Spleen (tissue), 11 donors: ENCODE data around the gene PPP1R3G. TPM values are rescaled to one million over a fixed set of nuclear protein-coding genes. Genes with fewer than 3 reads are reported as not detected.
A peak's percentile ranks its signal among the peaks of the same experiment; 100 is the strongest.

ENCODE experiments used
- DNase-seq: peaks from one replicate; pipeline ENCODE4 v3.0.0-alpha.2; 2020
- H3K27ac ChIP-seq, 8 donors: fragments of 200-600 bp; sonication (generic) in 7 of 8; 1 replicate in 4 of 8; 2 replicates in 4 of 8; pipeline versions ENCODE4 v1.5.0 to v1.8.0; 2016 to 2021; ENCODE audit warnings: inconsistent platforms in 4 of 8, mild to moderate bottlenecking in 4 of 8, moderate library complexity in 1 of 8
- H3K27me3 ChIP-seq, 7 donors: fragments of 200-600 bp; sonication (generic) in 6 of 7; replicated peaks in 1 of 7; 1 replicate in 4 of 7; 2 replicates in 3 of 7; pipeline versions ENCODE4 v1.5.0 to v1.8.0; 2016 to 2021; ENCODE audit warnings: inconsistent platforms in 3 of 7, mild to moderate bottlenecking in 1 of 7
- H3K36me3 ChIP-seq, 6 donors: fragments of 200-600 bp; sonication (generic) in 5 of 6; 1 replicate in 4 of 6; 2 replicates in 2 of 6; pipeline versions ENCODE4 v1.5.0 to v1.8.0; 2016 to 2021; ENCODE audit warnings: inconsistent platforms in 2 of 6
- H3K4me1 ChIP-seq, 6 donors: fragments of 200-600 bp; sonication (generic) in 5 of 6; 1 replicate in 3 of 6; 2 replicates in 3 of 6; pipeline versions ENCODE4 v1.5.0 to v1.8.0; 2016 to 2021; ENCODE audit warnings: inconsistent platforms in 3 of 6
- H3K4me3 ChIP-seq, 8 donors: fragments of 200-600 bp; sonication (generic) in 7 of 8; 1 replicate in 4 of 8; 2 replicates in 4 of 8; pipeline versions ENCODE4 v1.5.0 to v1.8.0; 2016 to 2021; ENCODE audit warnings: inconsistent platforms in 4 of 8, mild to moderate bottlenecking in 4 of 8, moderate library complexity in 2 of 8
- H3K9me3 ChIP-seq, 8 donors: fragments of 200-600 bp; sonication (generic) in 7 of 8; 1 replicate in 4 of 8; 2 replicates in 4 of 8; pipeline versions ENCODE4 v1.5.0 to v1.8.0; 2016 to 2021; ENCODE audit warnings: inconsistent platforms in 4 of 8
- POLR2A ChIP-seq, 3 donors: fragments of 450-650 bp; IDR thresholded peaks; one replicate each; pipeline ENCODE4 v1.5.1; 2017; ENCODE audit warnings: antibody characterized with exemption in 3 of 3, mild to moderate bottlenecking in 1 of 3
- POLR2AphosphoS5 ChIP-seq, 3 donors: sonication (generic); formaldehyde crosslinking; IDR thresholded peaks; one replicate each; pipeline ENCODE4 v1.5.1; 2017; ENCODE audit warnings: antibody characterized with exemption in 3 of 3
- WGBS, 5 donors: extraction: QIAGEN DNeasy Blood & Tissue Kit in 3 of 5; methylation state at CpG; one replicate each; pipeline versions ENCODE4 v1.1.5 to v1.1.7; 2013 to 2018; 5-methylcytosine and 5-hydroxymethylcytosine counted together
- intact Hi-C: fragments of 100-400 bp; cut with DNase I; formaldehyde crosslinking; loops from one replicate; pipeline ENCODE4 v1.15.0; 2023; ENCODE audit warnings: low total_unique reads
- polyA plus RNA-seq, 3 donors: library from polyadenylated mRNA; stranded (reverse); fragments of 200-250 nt; gene quantifications; one replicate each; pipeline ENCODE4 v1.2.1, GENCODE V29; 2013
- total RNA-seq, 7 donors: library from RNA; depleted of rRNA in 3 of 7; stranded (reverse); fragments of >200 nt in 3 of 7; fragmentation: NEBNext Ultra II Directional in 4 of 7; extraction: Animal tissue kit (Norgen Biotek cat#: 25700) in 4 of 7; gene quantifications; one replicate each; pipeline versions ENCODE4 v1.1.0 to v1.2.1, GENCODE V29; 2016 to 2021
- TF ChIP-seq, protein P1 (sequence below), 11 experiments: fragments of 200-600 bp in 7 of 11; fragments of 450-650 bp in 4 of 11; sonication (generic) in 4 of 11; IDR thresholded peaks in 8 of 11; conservative IDR thresholded peaks in 3 of 11; 1 replicate in 7 of 11; 2 replicates in 4 of 11; pipeline versions ENCODE4 v1.4.0 to v1.8.0; 2016 to 2021; ENCODE audit warnings: antibody characterized with exemption in 11 of 11, inconsistent platforms in 4 of 11, mild to moderate bottlenecking in 1 of 11
- donor health status: healthy with polysubstance abuse.
- donor health status: DM: no; HTN: no; CAD: no; lungs with moderate emphysema.
- donor health status: DM: no; HTN: no; CAD: no.
- donor health status: Bipolar disorder and iron deficiency.
- donor health status: healthy.
- donor health status: DM: no; HTN: no; CAD: no.
- donor health status: DM: yes; HTN: yes; CAD: no.

PPP1R3G gene
- total and polyA plus RNA-seq, 10 donors: 0.54 to 10.1 (median 4.5) TPM

DNA sequence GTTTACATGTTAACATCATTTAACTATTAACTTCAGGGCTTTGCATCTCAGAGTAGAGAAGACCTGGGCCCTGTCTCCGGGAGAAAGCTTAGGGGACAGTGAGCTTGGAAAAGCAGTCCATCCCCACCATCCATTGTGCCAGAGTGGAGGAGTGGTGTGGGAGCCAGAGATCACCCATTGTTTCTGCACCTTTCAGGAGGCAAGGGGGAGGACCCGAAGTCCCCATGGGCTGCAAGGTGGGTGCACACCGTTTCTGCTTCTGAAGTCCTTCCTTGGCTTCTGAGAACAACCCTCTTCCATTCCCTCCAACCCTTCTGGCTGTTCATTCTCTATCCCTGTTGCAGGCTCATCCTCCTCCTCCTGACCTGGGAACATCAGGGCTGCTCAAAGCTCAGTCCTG is 4.0 kb upstream of the PPP1R3G start:
- Histone ChIP-seq H3K36me3 (no peaks in the 10 kb centered on the region), H3K4me3 (no peak overlapping the region), H3K27me3 (peaks cover 0 to 36% (median 22%) of the 10 kb centered on the region in 7 donors), H3K9me3 (no peaks in the 10 kb centered on the region), H3K4me1 (peaks cover 6 to 40% (median 32%) of the 10 kb centered on the region in 6 donors), H3K27ac (no peak overlapping the region)
- 81 to 100% (median 91%) methylated on average over 3 of the region's 3 CpGs for WGBS, 5 donors
- no peak for DNase-seq
- TF ChIP-seq POLR2AphosphoS5 (IDR thresholded peaks at IDR 0.05): no peak
- TF ChIP-seq POLR2A (IDR thresholded peaks at IDR 0.05): no peak
- TF ChIP-seq, protein P1, sequence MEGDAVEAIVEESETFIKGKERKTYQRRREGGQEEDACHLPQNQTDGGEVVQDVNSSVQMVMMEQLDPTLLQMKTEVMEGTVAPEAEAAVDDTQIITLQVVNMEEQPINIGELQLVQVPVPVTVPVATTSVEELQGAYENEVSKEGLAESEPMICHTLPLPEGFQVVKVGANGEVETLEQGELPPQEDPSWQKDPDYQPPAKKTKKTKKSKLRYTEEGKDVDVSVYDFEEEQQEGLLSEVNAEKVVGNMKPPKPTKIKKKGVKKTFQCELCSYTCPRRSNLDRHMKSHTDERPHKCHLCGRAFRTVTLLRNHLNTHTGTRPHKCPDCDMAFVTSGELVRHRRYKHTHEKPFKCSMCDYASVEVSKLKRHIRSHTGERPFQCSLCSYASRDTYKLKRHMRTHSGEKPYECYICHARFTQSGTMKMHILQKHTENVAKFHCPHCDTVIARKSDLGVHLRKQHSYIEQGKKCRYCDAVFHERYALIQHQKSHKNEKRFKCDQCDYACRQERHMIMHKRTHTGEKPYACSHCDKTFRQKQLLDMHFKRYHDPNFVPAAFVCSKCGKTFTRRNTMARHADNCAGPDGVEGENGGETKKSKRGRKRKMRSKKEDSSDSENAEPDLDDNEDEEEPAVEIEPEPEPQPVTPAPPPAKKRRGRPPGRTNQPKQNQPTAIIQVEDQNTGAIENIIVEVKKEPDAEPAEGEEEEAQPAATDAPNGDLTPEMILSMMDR (IDR thresholded peaks at IDR 0.05 in 8 of 11, conservative IDR thresholded peaks at IDR 0.05 in 3 of 11): no peak
- intact Hi-C loops: no loop called here

DNA sequence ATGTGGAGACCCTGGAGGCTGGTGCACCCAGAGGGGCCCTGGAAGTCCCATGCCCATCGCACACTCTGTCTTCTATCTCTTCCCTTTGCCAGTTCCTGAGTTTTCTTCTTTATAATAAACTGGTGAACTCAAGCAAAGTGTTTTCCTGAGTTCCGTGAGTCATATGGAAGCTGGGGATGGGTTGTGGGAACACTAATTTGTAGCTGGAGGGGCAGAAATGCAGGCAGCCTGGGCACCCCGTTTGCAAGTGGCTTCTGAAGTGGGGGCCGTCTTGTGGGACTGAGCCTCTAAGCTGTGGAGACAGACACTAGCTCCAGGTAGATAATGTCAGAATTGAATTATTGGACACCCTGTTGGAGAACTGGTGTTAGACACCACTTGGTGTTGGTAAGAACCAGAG is 3.2 kb upstream of the PPP1R3G start:
- TF ChIP-seq POLR2A (IDR thresholded peaks at IDR 0.05) (no peak), POLR2AphosphoS5 (IDR thresholded peaks at IDR 0.05) (no peak)
- TF ChIP-seq, protein P1 (IDR thresholded peaks at IDR 0.05 in 8 of 11, conservative IDR thresholded peaks at IDR 0.05 in 3 of 11): no peak
- Histone ChIP-seq H3K4me3 (no peak overlapping the region), H3K9me3 (no peaks in the 10 kb centered on the region), H3K27me3 (peaks cover 0 to 43% (median 28%) of the 10 kb centered on the region in 7 donors), H3K4me1 (peaks cover 6 to 47% (median 38%) of the 10 kb centered on the region in 6 donors), H3K36me3 (no peaks in the 10 kb centered on the region), H3K27ac (peak overlapping the region in 6 of 8 donors; percentile 7 to 92 (median 60))
- DNase-seq: no peak
- WGBS, 5 donors: 65 to 87% (median 83%) methylated on average over 3 to 4 of the region's 4 CpGs
- intact Hi-C loops: no loop called here

- Histone ChIP-seq H3K27ac (peak overlapping the region in 7 of 8 donors; percentile 7 to 92 (median 68)), H3K27me3 (peaks cover 0 to 51% (median 28%) of the 10 kb centered on the region in 7 donors)
- intact Hi-C loops: no loop called here
These were observed 2.4 kb upstream of the PPP1R3G start for GRCh38 chr6:5082487-5083306.

GRCh38 chr6:5083307-5083583 is 1.9 kb upstream of the PPP1R3G start:
- WGBS, 5 donors: 45 to 73% (median 48%) methylated on average over 4 of the region's 4 CpGs
- peak overlapping the region in 4 of 8 donors; percentile 68 to 92 (median 87) for H3K27ac ChIP-seq
- no peak for DNase-seq

More at GRCh38 chr6:5082487-5083306, 2.4 kb upstream of the PPP1R3G start:
- TF ChIP-seq POLR2A (IDR thresholded peaks at IDR 0.05) (no peak), POLR2AphosphoS5 (IDR thresholded peaks at IDR 0.05) (peak in 2 of 3 donors; percentile 58 to 72)
- TF ChIP-seq, protein P1 (IDR thresholded peaks at IDR 0.05 in 8 of 11, conservative IDR thresholded peaks at IDR 0.05 in 3 of 11): no peak
- Histone ChIP-seq H3K36me3 (no peaks in the 10 kb centered on the region), H3K9me3 (no peaks in the 10 kb centered on the region), H3K4me1 (peaks cover 6 to 55% (median 42%) of the 10 kb centered on the region in 6 donors), H3K4me3 (no peak overlapping the region)
- DNase-seq: no peak
- 60 to 80% (median 66%) methylated on average over 12 of the region's 12 CpGs for WGBS, 5 donors

More at GRCh38 chr6:5083307-5083583, 1.9 kb upstream of the PPP1R3G start:
- TF ChIP-seq, protein P1 (IDR thresholded peaks at IDR 0.05 in 8 of 11, conservative IDR thresholded peaks at IDR 0.05 in 3 of 11): no peak
- TF ChIP-seq POLR2A (IDR thresholded peaks at IDR 0.05) (no peak), POLR2AphosphoS5 (IDR thresholded peaks at IDR 0.05) (no peak)
- H3K27me3 ChIP-seq: peaks cover 0 to 56% (median 28%) of the 10 kb centered on the region in 7 donors
- H3K4me1 ChIP-seq: peaks cover 6 to 59% (median 43%) of the 10 kb centered on the region in 6 donors
- no peaks in the 10 kb centered on the region for H3K36me3 ChIP-seq
- no peak overlapping the region for H3K4me3 ChIP-seq
- intact Hi-C loops: no loop called here
- H3K9me3 ChIP-seq: no peaks in the 10 kb centered on the region
